ENCODE measurements around the gene PCDHGB4. TPM values are rescaled to one million over a fixed set of nuclear protein-coding genes. Genes with fewer than 3 reads are reported as not detected.
"Not testable (repeated sequence)": the region's sequence is repeated elsewhere in the genome, so short reads cannot be mapped to it uniquely, and the experiment has no call there.

Gene PCDHGB4
- total RNA-seq, 1 donor from 2014 or later = 4.2 TPM

- intact Hi-C loops (cut with DNase I) = no loop called here
- DNase-seq (no peak), ATAC-seq (no peak)
- Histone ChIP-seq H3K27me3 (peaks cover 7% of the 10 kb centered on the region), H3K9me3 (peaks cover 36% of the 10 kb centered on the region), H3K27ac (no peak within 1 kb of the TSS), H3K36me3 (no peaks in the 10 kb centered on the region), H3K4me1 (no peaks in the 10 kb centered on the region), H3K4me3 (no peak within 1 kb of the TSS)
- peak; percentile 41 for TF ChIP-seq CTCF (IDR thresholded peaks at IDR 0.05)
Measured at GRCh38 chr5:141373673-141374317, 13.7 kb upstream of the PCDHGB4 start, which contains the start of gene PCDHGA6. Gene PCDHGA6 (plus strand): TSS chr5:141373891. CDS start chr5:141374084, 193 bp downstream.

GRCh38 chr5:141374627-141375026 is 12.9 kb upstream of the PCDHGB4 start:
- TF ChIP-seq CTCF (IDR thresholded peaks at IDR 0.05) = no peak
- no peak overlapping the region for H3K27ac ChIP-seq
- no peak overlapping the region for H3K4me3 ChIP-seq
- H3K9me3 ChIP-seq = peaks cover 36% of the 10 kb centered on the region
- no peaks in the 10 kb centered on the region for H3K36me3 ChIP-seq
- no peak for ATAC-seq
- H3K4me1 ChIP-seq = no peaks in the 10 kb centered on the region
- DNase-seq = no peak
- H3K27me3 ChIP-seq = peaks cover 7% of the 10 kb centered on the region
- intact Hi-C loops (cut with DNase I) = no loop called here

GRCh38 chr5:141375444-141376155 is 11.9 kb upstream of the PCDHGB4 start:
- DNase-seq; H3K4me3 ChIP-seq; intact Hi-C loops (cut with DNase I); H3K36me3 ChIP-seq; H3K27ac ChIP-seq; ATAC-seq; H3K4me1 ChIP-seq; H3K27me3 ChIP-seq: not testable (repeated sequence)
- H3K9me3 ChIP-seq = peaks cover 41% of the 10 kb centered on the region

GRCh38 chr5:141382469-141383294 is 4.8 kb upstream of the PCDHGB4 start, which contains the start of gene PCDHGA7:
Gene PCDHGA7 (plus strand): TSS chr5:141382742. CDS start chr5:141382900, 158 bp downstream.
- Histone ChIP-seq H3K4me1 (no peaks in the 10 kb centered on the region), H3K36me3 (no peaks in the 10 kb centered on the region), H3K27me3 (peaks cover 11% of the 10 kb centered on the region), H3K27ac (no peak within 1 kb of the TSS), H3K4me3 (peak within 1 kb of the TSS; percentile 20), H3K9me3 (peaks cover 23% of the 10 kb centered on the region)
- DNase-seq (no peak), ATAC-seq (peak; percentile 29)
- peak; percentile 13 for TF ChIP-seq CTCF (IDR thresholded peaks at IDR 0.05)
- intact Hi-C loops (cut with DNase I) = no loop called here

GRCh38 chr5:141383345-141383744 is 4.2 kb upstream of the PCDHGB4 start:
- Histone ChIP-seq H3K27me3 (peaks cover 11% of the 10 kb centered on the region), H3K4me1 (no peaks in the 10 kb centered on the region), H3K27ac (no peak overlapping the region), H3K4me3 (no peak overlapping the region), H3K36me3 (no peaks in the 10 kb centered on the region), H3K9me3 (peaks cover 19% of the 10 kb centered on the region)
- DNase-seq (no peak), ATAC-seq (no peak)
- intact Hi-C loops (cut with DNase I) = no loop called here
- TF ChIP-seq CTCF (IDR thresholded peaks at IDR 0.05) = no peak

Data from upper lobe of right lung (tissue), 1 donor.